ENCODE measurements around the gene MYOM3. TPM values are rescaled to one million over a fixed set of nuclear protein-coding genes. Genes with fewer than 3 reads are reported as not detected.

Gene MYOM3
- total RNA-seq, 1 donor from 2014 or later, result 0.69 TPM

GRCh38 chr1:24123611-24124010 lies 11.7 kb upstream of the MYOM3 start:
- Histone ChIP-seq H3K27me3 (no peaks in the 10 kb centered on the region), H3K36me3 (no peaks in the 10 kb centered on the region)

GRCh38 chr1:24122776-24123175 lies 10.8 kb upstream of the MYOM3 start:
- ATAC-seq (no peak), DNase-seq (peak; percentile 53)
- no peak for TF ChIP-seq CTCF (IDR thresholded peaks at IDR 0.05)
- H3K4me3 ChIP-seq, result no peak overlapping the region
- no peaks in the 10 kb centered on the region for H3K9me3 ChIP-seq
- no peaks in the 10 kb centered on the region for H3K36me3 ChIP-seq
- intact Hi-C loops (cut with DNase I), result no loop called here
- no peaks in the 10 kb centered on the region for H3K27me3 ChIP-seq
- peaks cover 6% of the 10 kb centered on the region for H3K4me1 ChIP-seq
- no peak overlapping the region for H3K27ac ChIP-seq

More at GRCh38 chr1:24123611-24124010, 11.7 kb upstream of the MYOM3 start:
- no peaks in the 10 kb centered on the region for H3K9me3 ChIP-seq
- intact Hi-C loops (cut with DNase I), result no loop called here
- DNase-seq, result peak; percentile 44
- H3K27ac ChIP-seq, result no peak overlapping the region
- H3K4me1 ChIP-seq, result peaks cover 6% of the 10 kb centered on the region
- ATAC-seq, result no peak
- TF ChIP-seq CTCF (IDR thresholded peaks at IDR 0.05), result no peak
- H3K4me3 ChIP-seq, result no peak overlapping the region

- no peak for TF ChIP-seq CTCF (IDR thresholded peaks at IDR 0.05)
- DNase-seq, result no peak
- no peaks in the 10 kb centered on the region for H3K9me3 ChIP-seq
- no peak overlapping the region for H3K4me3 ChIP-seq
- intact Hi-C loops (cut with DNase I), result no loop called here
- peaks cover 6% of the 10 kb centered on the region for H3K4me1 ChIP-seq
- H3K36me3 ChIP-seq, result no peaks in the 10 kb centered on the region
- H3K27me3 ChIP-seq, result no peaks in the 10 kb centered on the region
- no peak for ATAC-seq
- no peak overlapping the region for H3K27ac ChIP-seq
Observed at GRCh38 chr1:24121406-24121805, 9.5 kb upstream of the MYOM3 start.

- no peak for TF ChIP-seq CTCF (IDR thresholded peaks at IDR 0.05)
- intact Hi-C loops (cut with DNase I), result no loop called here
- ATAC-seq (no peak), DNase-seq (no peak)
- Histone ChIP-seq H3K4me1 (peaks cover 6% of the 10 kb centered on the region), H3K9me3 (no peaks in the 10 kb centered on the region), H3K36me3 (no peaks in the 10 kb centered on the region), H3K27me3 (no peaks in the 10 kb centered on the region), H3K27ac (no peak overlapping the region), H3K4me3 (no peak overlapping the region)
Observed at GRCh38 chr1:24120965-24121364, 9.0 kb upstream of the MYOM3 start.

- Histone ChIP-seq H3K27ac (no peak overlapping the region), H3K27me3 (no peaks in the 10 kb centered on the region), H3K9me3 (no peaks in the 10 kb centered on the region), H3K36me3 (no peaks in the 10 kb centered on the region), H3K4me3 (no peak overlapping the region), H3K4me1 (peaks cover 6% of the 10 kb centered on the region)
- DNase-seq, result peak; percentile 80
- intact Hi-C loops (cut with DNase I), result no loop called here
- no peak for TF ChIP-seq CTCF (IDR thresholded peaks at IDR 0.05)
- peak; percentile 82 for ATAC-seq
Observed at GRCh38 chr1:24119859-24120756, 8.2 kb upstream of the MYOM3 start.

Data from upper lobe of right lung (tissue), 1 donor.